Stimulated activated CD8-positive, alpha-beta memory T cell treated with anti-CD3 and anti-CD28 coated beads, Interleukin-15, amount 100 ng/mL, for 24 hours (primary cell): ENCODE results near the gene CHSY1.
"Not testable (repeated sequence)": the region's sequence is repeated elsewhere in the genome, so short reads cannot be mapped to it uniquely, and the experiment has no call there.

Experiments used
- DNase-seq: peaks from one replicate; pipeline ENCODE4 v3.0.0-alpha.2; 2020; ENCODE audit warnings: low read depth

Gene CHSY1

DNA sequence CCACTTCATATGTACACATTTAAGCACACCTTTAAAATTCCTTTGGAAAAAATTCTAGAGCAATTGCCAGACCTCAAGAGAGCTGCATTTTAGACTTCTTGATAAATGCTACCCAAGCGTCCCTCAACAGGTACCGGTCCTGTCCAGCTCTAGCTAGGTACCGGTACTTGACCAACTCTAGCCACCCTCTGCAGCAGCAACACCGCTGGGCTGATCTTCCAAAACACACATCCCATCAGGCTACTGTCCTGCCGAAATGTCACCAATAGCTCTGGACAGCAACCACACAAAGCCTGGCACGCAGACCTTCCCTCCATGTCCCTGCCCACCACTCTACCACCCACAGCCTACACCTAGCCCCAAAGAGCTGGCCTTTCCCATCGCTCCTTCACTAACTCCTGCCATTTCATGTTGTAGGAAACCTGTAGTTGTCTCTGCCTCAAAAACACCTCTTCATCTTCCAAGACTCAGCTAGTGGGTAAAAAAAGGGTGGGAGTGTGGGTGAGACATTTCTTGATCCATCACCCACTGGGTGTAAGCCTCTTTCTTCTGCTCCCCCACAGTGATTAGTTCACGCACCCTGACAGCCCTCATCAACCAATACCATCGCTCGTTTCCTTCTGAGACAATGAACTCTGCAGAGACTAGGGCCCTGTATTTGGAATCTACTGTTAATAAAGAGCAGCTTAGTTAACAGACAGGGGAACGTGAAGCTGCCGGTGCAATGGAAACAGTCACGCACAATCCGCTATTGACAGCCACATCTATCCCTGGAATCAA is 6.8 kb downstream of the CHSY1 start:
- no peak for DNase-seq

DNA sequence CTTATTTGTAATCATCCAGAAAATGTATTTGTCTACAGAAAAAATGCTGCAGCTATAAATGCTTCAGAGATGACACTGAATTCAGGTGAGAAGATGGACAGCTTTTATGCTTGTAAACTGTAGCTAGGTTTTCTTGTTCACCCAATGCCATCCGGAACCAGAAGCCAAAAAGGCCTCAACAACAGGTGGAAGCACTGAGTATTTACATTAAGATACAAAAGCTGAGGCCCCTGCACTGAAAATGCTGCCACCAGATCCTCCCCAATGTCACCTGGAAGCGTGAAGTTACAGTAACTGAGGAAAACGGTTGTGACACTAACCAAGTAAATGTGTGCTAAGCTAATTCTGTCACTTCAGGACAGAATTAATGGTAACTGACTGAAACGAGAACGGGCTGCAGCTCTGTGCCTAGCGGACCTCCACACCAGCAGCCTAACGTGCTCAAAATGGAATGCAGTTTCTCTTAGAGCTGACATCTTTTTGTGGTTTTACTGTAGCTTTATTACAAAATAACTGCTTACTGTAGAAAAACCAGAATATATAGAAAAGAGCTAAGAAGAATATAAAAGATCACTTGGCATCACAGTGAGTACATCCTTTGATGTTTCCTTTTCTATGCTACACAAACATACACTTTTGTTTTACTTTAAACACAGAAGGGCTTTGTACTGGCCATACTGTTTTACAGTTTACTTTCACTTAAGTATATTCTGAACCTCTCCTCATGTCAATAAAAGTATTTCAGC is 7.6 kb downstream of the CHSY1 start:
- no peak for DNase-seq

DNA sequence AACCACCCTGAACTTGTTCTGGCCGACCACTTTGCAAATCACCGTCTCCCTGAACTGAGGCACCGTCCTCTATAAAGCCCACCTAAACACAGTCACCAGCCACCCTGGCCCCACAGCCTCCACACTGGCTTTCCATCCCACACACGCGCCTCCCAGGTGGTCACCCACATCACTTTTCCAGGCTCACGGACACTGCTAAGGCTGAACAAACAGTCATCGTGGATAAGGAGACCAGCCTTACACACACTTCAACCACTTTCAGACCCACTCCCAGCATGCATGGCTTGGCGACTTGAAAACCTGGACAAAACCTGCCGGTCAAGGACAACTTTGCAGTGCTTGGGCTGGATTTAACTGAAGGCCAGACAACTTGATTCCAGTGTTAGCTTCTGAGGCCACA is 8.4 kb downstream of the CHSY1 start:
- DNase-seq: no peak

DNA sequence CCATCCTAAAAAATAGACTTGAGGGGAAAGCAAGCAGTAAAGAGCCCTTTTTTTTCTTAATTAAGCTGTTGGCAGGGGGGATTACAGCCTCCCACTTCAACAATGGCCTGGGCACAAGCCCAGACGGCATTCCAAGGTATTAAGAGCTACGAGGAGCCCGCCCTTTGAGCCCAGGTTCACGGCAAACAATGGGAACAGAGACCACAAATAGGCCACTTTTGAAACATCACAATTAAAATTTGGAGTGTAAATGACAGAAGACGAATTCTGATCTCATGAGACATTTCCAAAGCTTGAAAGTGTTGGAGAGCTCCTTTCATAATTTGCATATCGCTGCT is 8.9 kb downstream of the CHSY1 start:
- no peak for DNase-seq

DNA sequence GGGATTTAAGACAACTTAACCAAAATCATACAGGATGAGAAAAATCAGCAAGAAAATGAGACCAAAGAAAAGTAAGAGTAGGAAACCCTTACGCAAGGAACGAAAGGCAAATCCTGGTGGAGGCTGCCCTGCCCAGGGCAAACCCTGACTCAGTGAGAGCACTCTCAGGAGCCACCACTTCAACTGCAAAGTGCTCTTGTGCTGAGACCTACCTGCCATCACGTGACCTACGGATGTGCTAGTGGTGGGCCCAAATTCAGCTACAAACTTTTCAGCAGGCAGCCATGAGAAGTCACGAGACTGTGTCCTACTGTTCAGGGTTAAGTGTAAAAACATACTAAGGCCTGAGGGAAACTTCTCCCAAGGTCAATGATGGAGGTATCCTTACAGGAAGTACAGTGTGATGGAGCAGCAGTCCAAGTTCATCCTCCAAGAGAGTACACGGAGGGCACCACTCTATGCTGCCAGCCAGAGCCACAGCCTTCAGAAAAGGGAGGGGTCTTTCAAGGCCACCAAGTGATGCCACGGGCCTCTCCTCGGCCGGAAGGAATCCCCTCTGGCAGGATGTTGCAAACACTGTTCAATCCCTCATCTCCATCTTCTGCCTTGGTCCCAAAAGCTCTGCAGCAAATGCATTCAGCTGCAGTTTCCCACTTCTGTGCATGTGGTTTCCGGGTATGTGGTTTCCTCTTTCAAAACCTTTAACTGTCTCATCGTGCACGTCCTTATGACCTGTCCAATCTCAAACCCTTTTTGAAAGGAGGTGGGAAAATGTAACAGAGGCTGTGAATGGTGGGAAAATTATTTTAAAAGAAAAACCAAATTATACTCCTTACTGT is 9.5 kb downstream of the CHSY1 start:
- DNase-seq: no peak

DNA sequence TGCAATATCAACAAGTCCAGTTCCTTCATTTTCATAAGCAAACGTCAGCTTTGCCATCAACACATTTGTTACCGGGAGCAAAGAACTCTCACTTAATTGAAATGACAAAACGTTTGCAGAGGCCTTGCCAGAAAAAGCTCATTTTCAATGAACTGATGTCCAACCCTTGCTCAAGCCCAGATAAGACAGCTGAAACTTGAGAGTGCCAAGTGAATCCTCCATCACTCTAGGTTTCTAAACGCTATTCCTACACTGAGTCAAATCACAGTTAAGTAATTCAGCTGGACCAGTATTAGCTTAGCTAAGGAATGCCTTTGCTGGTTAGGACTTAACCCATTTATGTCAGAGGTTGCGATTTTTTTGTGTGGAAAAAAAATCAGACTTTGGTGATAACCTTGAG is 11.5 kb downstream of the CHSY1 start:
- no peak for DNase-seq

DNA sequence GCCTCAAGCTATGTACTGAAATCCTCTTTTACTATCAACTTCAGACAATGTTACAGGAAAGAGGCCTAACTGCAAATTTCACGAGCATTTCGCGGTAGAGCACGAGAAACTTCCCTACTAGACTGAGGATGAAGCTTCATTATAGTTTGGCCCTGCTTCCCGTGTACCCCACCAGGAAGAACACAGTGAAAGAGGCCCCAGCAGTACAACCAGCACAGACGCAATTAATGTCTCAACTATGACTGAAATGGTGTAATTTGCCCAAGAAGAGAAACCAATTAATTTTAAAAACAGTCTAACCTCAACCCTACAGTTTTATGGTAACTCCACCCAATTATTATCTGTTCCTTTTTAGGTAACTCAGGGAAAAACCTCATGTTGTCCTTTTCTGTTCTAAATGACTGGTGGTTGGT is 12.1 kb downstream of the CHSY1 start:
- DNase-seq: no peak

DNA sequence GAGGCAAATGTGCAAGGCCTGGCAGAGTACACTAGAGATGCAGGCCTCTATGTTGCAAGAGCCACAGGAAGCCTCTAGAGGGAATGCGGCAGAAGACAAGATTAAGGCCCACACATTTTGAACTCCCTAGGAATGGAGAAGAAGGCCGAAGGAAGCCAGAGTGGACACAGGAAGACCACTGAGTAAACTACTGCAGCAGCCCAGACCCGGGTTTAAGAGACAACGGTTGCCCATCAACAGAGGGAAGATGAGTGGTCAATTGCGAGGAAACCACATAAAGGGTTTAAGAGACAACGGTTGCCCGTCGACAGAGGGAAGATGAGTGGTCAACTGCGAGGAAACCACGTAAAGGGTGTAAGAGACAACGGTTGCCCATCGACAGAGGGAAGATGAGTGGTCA is 14.6 kb downstream of the CHSY1 start:
- no peak for DNase-seq

DNA sequence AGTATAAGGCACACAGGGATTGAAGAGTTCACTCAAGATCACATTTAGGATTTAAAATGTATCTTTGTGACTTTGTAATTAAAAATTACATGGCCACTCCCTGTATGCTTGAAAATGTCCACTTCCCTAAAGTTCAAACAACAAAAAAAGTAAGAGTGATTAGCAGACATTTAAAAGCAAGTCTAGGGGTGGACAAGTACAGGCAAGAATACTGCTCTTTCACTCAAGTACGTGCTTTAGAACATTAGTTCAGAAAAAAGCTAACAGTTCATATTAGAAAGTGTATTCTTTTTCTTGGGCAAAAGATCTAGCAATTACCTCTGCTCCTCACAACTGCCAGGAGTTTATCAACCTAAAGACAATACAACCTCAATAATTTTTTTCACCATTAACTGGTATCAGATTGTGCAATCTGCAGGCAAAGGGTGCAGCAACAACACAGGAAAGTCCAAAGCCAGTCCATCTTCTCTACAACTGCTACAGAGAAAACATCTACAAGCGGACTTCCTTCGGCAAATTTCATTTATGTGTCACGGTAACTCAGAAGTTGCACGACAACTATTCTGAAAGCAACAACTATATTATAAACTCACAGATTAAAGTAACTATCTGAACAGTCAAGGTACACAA is 18.1 kb downstream of the CHSY1 start:
- DNase-seq: no peak

DNA sequence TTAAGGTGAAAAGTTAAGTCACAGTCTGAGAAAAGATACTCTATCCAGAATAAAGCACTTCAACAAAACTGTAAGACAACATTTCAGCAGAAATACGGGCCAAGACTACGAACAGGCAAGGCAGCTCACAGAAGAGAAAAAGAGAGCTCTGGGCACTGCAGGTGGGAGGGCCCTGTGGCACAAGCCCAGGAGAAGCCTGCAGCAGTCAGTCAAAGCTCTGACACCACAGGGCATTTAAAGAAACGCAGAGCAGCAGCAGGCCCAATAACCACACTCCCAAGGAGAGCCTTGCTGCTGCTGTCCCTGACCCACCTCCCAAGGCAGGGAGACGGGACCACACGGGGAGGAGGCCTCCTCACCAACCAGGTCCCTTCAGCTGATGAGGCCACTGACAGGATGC is 19.2 kb downstream of the CHSY1 start:
- DNase-seq: no peak

DNA sequence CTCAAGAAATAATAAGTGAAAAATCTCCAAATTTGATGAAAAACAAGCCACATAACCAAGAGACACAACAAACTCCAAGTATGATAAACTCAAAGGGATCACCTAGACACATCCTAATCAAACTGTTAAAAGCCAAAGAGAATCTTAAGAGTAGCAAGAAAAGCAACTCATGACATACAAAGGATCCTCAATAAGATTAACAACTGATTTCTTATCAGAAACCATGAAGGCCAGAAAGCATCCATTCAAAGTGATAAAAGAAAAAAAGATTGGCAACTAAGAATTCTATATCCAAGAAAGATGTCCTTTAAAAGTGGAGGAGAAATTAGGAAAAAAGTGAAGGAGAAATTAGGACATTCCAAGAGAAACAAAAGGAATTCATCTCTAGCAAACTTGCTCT is 23.5 kb downstream of the CHSY1 start:
- DNase-seq: no peak

DNA sequence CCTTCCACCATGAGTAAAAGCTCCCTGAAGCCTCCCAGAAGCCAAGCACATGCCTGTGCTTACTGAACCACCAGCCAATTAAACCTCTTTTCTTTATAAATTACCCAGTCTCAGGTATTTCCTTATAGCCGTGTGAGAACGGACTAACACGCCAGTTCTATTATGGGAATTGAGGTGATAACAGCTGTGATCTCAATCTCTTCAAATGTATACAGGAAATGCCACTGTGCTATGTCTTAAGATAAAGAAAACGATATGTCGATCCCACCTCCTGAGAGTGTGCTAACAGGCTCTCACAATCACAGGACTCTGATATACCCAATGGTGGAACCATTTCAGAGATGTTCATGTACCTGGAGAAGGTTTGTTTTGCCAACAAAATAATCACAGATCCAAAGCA is 26.2 kb downstream of the CHSY1 start:
- DNase-seq: no peak

DNA sequence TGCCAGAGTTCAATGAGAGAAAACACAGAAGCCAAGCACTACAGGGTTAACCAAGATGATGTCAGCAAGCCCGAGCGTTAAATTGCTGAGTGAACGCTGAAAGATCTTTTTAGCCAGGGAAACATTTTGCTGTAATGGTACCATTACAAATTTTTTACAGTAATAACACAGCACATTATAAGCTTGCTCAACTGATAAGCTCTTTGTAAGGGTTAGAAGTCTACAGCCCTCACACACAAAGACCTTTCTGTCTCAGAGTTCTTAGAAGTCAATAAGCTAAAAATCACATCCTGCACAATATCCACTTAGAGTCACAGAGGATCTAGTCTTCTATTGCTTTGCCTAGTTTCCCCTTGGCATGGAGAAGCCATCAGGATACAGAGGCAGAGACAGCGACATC is 29.9 kb downstream of the CHSY1 start:
- DNase-seq: no peak

DNA sequence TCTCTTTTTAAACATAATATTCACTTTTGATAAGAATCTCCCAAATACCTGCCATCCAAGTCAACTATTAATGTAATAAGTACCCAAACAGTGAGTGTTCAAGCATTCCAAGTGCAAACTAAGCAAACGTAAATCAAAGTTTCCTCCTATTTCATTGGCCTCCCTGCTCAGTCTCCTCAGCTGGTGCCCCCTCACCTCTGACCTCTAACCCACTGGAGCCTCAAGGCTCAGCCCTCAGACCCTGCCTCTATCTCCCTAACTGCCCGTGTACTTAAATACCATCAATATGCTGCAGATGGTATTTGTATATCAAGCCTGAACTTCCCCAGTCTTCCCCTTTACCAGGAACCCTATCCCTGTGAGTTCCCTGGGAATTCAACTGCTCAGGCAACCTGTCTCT is 31.8 kb downstream of the CHSY1 start:
- DNase-seq: no peak

DNA sequence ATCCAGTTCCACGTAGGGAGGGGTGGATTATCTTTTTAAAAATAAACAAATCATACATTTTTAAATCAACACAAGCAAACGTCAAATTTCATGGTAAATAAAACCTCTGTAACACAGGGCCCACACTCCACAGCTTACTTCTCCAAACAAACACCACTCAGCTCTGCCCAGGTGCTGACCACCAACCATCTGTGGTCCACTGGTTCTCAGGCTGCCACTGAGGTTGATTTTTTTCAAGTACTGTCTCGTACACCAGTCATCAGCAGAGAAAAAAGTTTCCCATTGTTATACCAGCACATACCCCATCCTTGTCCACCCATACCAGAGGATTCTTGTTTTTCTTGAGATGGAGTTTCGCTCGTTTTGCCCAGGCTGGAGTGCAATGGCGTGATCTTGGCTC is 32.4 kb downstream of the CHSY1 start:
- DNase-seq: no peak

DNA sequence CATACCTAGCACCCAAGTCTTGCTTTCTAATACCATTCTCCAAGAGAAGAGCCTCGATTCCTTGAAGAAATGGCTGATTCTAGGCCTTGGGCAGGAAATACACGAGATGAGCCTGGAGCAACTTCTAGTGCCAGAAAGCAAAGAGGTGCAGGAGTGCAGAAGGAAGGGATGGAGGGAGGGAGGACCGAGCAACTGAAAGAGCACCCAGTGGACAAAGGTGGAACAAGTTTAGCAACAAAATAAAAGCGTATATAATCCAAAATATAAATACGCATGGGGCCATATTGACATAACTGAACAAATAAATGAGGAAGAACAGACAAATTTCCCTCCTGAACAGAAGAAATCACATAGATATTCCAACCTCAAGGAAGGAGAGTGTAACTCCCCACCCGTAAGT is 34.4 kb downstream of the CHSY1 start:
- DNase-seq: no peak

DNA sequence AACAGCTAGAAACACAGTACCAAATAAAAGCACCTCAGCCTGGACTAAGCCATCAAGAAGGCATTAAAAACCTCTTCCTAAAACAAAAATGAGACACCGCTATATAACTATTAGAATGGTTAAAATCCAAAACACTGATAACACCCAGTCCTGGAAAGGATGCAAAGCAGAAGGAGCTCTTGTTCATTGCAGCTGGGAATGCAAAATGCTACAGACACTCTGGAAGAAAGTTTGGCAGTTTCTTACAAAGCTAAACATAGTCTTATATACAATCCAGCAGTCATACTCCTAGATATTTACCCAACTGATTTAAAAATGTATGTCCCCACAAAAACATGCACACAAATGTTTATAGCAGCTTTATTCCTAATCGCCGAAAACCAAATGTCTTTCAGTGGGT is 35.7 kb downstream of the CHSY1 start:
- DNase-seq: no peak

DNA sequence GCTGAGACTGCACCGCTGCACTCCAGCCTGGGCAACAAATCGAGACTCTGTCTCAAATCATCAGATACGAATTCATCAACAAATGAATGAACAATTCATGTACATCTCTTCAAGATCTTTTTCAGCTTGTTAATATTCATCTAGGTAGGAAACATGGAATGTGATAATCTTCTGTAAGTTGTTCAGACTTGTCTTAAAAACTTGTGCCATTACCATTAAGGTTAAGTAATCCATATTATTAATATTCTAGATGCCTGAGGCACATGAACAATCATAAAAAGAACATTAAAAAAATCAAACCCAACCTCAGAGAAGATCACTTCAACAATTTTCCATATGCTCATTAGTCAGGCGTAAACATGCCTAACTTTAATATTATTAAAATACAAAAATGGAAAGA is 36.2 kb downstream of the CHSY1 start:
- DNase-seq: no peak

DNA sequence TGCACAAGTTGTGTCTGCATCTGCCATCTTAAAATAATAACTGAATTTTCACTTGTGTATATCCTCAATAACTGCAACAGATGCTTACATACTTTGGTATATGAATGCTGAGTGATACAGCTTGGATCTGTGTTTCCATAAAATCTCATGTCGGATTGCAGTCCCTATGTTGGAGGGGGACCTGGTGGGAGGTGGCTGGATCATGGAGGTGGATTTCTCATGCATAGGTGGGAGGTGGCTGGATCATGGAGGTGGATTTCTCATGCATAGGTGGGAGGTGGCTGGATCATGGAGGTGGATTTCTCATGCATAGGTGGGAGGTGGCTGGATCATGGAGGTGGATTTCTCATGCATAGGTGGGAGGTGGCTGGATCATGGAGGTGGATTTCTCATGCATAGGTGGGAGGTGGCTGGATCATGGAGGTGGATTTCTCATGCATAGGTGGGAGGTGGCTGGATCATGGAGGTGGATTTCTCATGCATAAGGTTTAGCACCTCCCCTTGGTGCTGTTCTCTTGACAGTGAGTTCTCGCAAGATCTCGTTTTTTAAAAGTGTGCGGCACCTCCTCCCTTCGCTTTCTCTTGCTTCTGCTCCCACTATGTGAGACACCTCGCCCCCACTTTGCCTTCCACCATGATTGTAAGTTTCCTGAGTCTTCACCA is 37.3 kb downstream of the CHSY1 start:
- DNase-seq: not testable (repeated sequence)

DNA sequence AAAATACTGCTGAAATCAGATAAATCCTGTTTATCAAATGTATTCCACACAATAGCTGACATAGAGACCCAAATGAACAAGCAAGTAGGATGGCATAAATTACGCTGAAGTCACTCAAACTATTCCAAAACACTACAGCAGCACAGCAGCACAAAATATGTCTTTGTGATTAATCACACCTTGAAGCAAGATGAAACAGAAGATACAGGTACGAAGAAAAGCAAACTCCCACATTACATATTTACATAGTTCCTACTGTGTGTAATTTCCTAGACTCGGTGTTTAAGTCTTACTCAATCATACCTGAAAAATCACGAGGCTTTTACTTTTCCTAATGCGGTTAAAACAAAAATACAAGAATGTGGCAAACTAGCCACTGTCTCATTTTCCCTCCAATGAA is 38.3 kb downstream of the CHSY1 start:
- no peak for DNase-seq

DNA sequence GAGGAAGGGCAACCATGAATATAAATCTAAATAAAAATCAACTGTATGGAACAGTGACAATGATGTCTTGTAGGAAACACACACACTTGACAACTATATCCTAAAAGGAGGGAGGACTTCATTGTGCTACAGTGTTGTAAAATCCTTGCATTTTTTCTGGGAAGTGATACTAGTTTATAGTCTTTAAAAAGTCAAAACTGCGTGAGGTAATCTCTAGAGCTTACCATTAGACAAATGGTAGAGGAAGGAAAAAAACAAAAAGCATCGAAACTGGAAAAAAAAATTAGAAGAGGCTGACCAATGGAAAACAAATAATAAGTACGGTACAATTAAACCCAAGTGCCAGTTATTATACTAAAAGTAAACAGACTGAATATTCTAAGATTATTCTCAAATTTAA is 38.7 kb downstream of the CHSY1 start:
- DNase-seq: no peak

DNA sequence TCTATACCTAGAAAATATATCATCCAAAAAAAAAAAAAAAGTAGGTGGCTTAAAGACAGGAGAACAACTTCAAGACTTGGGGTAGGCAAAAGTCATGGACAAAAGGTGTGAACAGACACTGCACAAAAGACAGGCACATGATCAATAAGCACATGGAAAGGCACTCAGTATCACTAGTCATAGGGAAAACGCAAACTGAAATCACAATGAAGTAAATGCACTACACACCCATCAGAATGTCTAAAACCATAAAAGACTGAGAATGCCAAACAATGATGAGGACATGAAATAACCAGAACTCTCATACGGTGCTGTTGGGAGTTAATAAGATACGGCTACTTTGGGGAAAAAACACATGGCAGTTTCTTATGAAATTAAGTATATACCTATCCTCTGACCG is 40.0 kb downstream of the CHSY1 start:
- DNase-seq: no peak
